Choroid plexus epithelial cell (primary cell): Measurements from ENCODE around the gene SLC5A6.
"Not testable (repeated sequence)": the region's sequence is repeated elsewhere in the genome, so short reads cannot be mapped to it uniquely, and the experiment has no call there.

Source experiments
- DNase-seq: peaks from one replicate; pipeline ENCODE4 v3.0.0-alpha.2; 2010; ENCODE audit warnings: low read depth
- H3K4me3 ChIP-seq: 2 replicates; pipeline ENCODE4 v1.5.1; 2011; ENCODE audit warnings: low read depth, mild to moderate bottlenecking, control low read depth, low read length, moderate library complexity
- CTCF ChIP-seq: conservative IDR thresholded peaks from 2 replicates; pipeline ENCODE4 v1.5.1; 2011; ENCODE audit warnings: low read depth, mild to moderate bottlenecking, control low read depth, inconsistent platforms, low read length, moderate library complexity

SLC5A6 gene

GRCh38 chr2:27198627-27199026 lies 13.4 kb downstream of the SLC5A6 start:
- DNase-seq, result no peak
- no peak overlapping the region for H3K4me3 ChIP-seq
- no peak for TF ChIP-seq CTCF

DNA sequence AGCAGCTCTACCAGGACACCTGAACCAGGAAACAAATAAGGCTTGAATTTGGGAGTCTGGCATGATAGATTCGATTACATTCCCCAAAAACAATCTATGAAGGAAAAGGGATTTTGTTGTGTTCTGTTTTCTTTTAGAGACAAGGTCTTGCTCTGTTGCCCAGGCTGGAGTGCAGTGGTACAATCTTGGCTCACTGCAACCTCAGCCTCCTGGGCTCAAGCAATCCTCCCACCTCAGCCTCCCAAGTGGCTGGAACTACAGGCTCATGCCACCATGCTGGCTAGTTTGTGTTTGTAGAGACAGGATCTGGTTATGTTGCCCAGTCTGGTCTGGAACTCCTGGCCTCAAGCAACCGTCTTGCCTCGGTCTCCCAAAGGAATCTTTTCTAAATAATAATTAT lies 14.0 kb downstream of the SLC5A6 start:
- H3K4me3 ChIP-seq, DNase-seq: not testable (repeated sequence)

- DNase-seq, H3K4me3 ChIP-seq: not testable (repeated sequence)
Observed at GRCh38 chr2:27195799-27196198, 16.3 kb downstream of the SLC5A6 start.

DNA sequence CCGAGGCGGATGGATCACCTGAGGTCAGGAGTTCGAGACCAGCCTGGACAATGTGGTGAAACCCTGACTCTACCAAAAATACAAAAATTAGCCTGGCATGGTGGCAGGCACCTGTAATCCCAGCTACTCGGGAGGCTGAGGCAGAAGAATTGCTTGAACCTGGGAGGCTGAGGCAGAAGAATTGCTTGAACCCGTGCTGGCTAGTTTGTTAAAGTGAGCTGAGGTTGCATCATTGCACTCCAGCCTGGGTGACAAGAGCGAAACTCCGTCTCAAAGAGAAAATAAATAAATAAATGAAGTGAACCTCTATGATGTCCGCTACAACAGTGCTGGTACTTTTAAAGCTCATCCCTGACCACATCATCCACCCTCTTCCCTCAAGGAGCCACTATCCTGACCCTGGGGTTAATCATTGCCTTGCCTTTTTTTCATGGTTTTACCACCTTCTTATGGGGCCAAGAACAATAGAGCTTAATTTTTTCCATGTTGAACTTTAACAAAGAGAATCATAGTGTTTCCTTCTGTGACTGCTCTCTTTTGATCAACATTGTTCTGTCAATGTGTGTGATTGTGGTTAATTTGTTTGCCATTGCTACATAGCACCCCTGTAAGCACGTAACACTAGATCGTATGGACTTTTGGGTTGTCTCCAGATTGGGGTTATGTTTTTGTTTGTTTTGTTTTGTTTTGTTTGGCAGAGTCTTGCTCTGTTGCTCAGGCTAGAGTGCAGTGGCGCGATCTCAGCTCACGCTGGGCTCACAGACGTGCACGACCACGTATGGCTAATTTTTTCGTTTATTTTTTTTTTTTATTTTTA lies 17.3 kb downstream of the SLC5A6 start:
- TF ChIP-seq CTCF, result no peak
- peak; percentile 72 for DNase-seq
- no peak overlapping the region for H3K4me3 ChIP-seq

DNA sequence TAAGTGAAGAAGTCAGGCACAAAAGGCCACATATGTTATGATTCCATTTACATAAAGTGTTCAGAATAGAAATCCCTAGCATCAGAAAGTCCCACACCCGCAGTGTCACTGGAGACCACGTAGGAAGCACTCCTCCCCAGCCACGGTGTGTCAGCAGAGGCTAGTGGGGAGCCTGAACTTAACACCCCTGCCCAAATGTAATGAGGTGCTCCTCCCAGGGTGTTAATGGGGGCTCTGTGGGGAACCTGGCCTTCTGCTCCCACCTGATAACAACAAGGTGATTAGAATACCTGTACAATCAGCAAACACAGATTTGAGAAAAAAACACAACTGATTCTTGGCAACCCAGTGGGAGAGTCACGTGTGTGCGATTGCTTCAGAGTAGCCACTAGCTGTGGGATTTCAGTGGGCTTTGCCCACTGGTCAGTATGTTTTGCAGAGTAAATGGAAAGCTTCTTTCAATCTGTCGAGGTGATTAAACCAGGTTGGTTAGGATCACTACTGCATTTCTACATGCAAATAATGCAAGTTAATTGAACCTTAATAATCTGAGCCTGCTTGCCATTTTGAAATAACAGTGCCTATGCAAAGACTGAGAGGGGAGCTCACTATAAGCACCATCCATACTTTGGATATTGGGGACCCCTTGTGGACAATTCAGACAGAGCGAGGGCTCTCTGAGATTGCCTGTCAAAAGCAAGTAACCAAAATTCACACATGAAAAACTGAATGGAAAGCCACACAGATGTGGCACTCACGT lies 20.8 kb downstream of the SLC5A6 start:
- peak; percentile 89 for TF ChIP-seq CTCF
- H3K4me3 ChIP-seq, result no peak overlapping the region
- DNase-seq, result peak; percentile 87

DNA sequence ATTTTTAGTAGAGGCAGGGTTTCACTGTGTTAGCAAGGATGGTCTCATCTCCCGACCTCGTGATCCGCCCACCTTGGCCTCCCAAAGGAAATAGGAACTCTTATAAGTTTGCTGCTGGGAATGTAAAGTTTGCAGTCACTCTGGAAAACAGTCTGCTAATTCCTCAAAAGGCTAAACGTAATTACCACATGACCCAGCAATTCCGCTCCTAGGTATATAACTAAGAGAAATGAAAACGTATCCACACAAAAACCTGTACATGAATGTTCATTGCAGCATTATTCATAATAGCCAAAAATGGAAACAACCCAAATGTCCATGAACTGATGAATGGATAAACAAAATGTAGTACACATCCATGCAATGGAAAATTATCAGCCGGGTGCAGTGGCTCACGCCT lies 22.1 kb downstream of the SLC5A6 start:
- no peak overlapping the region for H3K4me3 ChIP-seq
- DNase-seq, result no peak
- no peak for TF ChIP-seq CTCF

DNA sequence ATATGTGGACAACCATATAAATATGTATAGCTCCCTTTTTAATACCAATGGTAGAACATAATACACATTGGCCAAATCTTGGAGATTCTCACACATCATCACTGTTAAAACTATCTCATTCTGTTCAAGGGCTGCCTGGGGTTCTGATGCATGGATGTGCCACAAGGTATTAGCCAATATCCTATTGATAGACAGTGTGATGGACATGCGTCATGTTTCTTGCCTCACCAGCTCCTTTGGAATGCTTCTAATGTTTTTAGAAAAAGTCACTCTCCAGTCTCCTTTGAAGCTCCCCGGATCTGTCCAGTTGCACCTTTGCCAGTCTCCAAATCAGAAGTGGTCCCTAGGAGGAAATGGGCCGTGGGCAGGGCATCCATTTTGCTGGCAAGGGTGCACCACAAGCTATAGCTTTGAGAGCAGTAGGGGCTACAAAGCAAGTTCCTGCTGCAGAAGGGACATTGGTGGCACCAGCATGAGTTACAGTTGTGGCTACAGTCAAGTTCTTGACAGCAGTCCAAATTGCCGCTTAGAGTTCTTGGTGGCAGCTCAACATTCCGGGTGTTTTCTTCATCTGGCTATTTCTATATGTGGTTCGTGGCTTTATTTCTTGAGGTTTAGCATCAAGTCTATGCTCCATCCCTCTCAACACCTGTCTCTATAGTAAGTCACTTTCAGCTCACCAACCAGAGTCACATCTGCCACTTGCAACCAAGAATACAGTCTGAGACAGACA lies 25.3 kb downstream of the SLC5A6 start:
- no peak for TF ChIP-seq CTCF
- DNase-seq, result no peak
- no peak overlapping the region for H3K4me3 ChIP-seq
